GM18951 (cell line): Measurements from ENCODE around the gene AMACR.
"Not testable (repeated sequence)": the region's sequence is repeated elsewhere in the genome, so short reads cannot be mapped to it uniquely, and the experiment has no call there.

Source experiments
- POLR2A ChIP-seq: IDR thresholded peaks from 4 replicates; pipeline ENCODE4 v1.6.1; 2011; ENCODE audit warnings: mild to moderate bottlenecking; ENCODE audit not compliant: insufficient read length, insufficient read depth; ENCODE audit errors: extremely low read depth
- in situ Hi-C: fragments of 300-500 bp; cut with MboI; formaldehyde crosslinking; loops from one replicate; pipeline ENCODE4 v1.12.0; 2022; ENCODE audit warnings: low sequenced_read_pairs, mixed read lengths, inconsistent platforms; ENCODE audit not compliant: unreplicated experiment

Gene AMACR

GRCh38 chr5:34043099-34043876, 35.4 kb upstream of the AMACR start, which contains the start of gene C1QTNF3:
C1QTNF3 (minus strand) TSS chr5:34043213; CDS start chr5:34043125, 88 bp downstream.
- TF ChIP-seq POLR2A = no peak
- in situ Hi-C loops = no loop called here

GRCh38 chr5:34042321-34042720, 34.5 kb upstream of the AMACR start:
- in situ Hi-C loops = no loop called here
- TF ChIP-seq POLR2A = no peak

GRCh38 chr5:34041247-34041972, 33.6 kb upstream of the AMACR start:
- TF ChIP-seq POLR2A = no peak
- in situ Hi-C loops = no loop called here

- no peak for TF ChIP-seq POLR2A
Measured at GRCh38 chr5:34040472-34040871, 32.6 kb upstream of the AMACR start.

GRCh38 chr5:34039398-34040157, 31.7 kb upstream of the AMACR start:
- no peak for TF ChIP-seq POLR2A
- in situ Hi-C loops = no loop called here

More at GRCh38 chr5:34040472-34040871, 32.6 kb upstream of the AMACR start:
- in situ Hi-C loops = no loop called here

- in situ Hi-C loops = no loop called here
- no peak for TF ChIP-seq POLR2A
Measured at GRCh38 chr5:34038838-34039237, 31.0 kb upstream of the AMACR start.

- in situ Hi-C loops = no loop called here
- TF ChIP-seq POLR2A = no peak
Measured at GRCh38 chr5:34038390-34038789, 30.5 kb upstream of the AMACR start.

GRCh38 chr5:34037726-34038125, 29.9 kb upstream of the AMACR start:
- no peak for TF ChIP-seq POLR2A

GRCh38 chr5:34035756-34036155, 27.9 kb upstream of the AMACR start:
- TF ChIP-seq POLR2A = no peak
- in situ Hi-C loops = no loop called here

More at GRCh38 chr5:34037726-34038125, 29.9 kb upstream of the AMACR start:
- in situ Hi-C loops = no loop called here

GRCh38 chr5:34034534-34035327, 26.9 kb upstream of the AMACR start:
- in situ Hi-C loops = no loop called here
- TF ChIP-seq POLR2A = no peak

GRCh38 chr5:34031966-34032365, 24.1 kb upstream of the AMACR start:
- in situ Hi-C loops = no loop called here
- no peak for TF ChIP-seq POLR2A

GRCh38 chr5:34031117-34031516, 23.3 kb upstream of the AMACR start:
- in situ Hi-C loops = no loop called here
- TF ChIP-seq POLR2A = no peak

- in situ Hi-C loops = not testable (repeated sequence)
Measured at GRCh38 chr5:34030585-34030984, 22.7 kb upstream of the AMACR start.

GRCh38 chr5:34030048-34030447, 22.2 kb upstream of the AMACR start:
- in situ Hi-C loops = no loop called here

More at GRCh38 chr5:34030048-34030447, 22.2 kb upstream of the AMACR start:
- TF ChIP-seq POLR2A = no peak
